ENCODE measurements around the gene SPG7.
A peak's percentile ranks its signal among the peaks of the same experiment; 100 is the strongest.
"Not testable (repeated sequence)": the region's sequence is repeated elsewhere in the genome, so short reads cannot be mapped to it uniquely, and the experiment has no call there.

The SPG7 gene

GRCh38 chr16:89565506-89566372, 57.5 kb downstream of the SPG7 start:
- DNase-seq = peak; percentile 67

GRCh38 chr16:89567656-89568594, 59.7 kb downstream of the SPG7 start:
- DNase-seq = no peak

DNA sequence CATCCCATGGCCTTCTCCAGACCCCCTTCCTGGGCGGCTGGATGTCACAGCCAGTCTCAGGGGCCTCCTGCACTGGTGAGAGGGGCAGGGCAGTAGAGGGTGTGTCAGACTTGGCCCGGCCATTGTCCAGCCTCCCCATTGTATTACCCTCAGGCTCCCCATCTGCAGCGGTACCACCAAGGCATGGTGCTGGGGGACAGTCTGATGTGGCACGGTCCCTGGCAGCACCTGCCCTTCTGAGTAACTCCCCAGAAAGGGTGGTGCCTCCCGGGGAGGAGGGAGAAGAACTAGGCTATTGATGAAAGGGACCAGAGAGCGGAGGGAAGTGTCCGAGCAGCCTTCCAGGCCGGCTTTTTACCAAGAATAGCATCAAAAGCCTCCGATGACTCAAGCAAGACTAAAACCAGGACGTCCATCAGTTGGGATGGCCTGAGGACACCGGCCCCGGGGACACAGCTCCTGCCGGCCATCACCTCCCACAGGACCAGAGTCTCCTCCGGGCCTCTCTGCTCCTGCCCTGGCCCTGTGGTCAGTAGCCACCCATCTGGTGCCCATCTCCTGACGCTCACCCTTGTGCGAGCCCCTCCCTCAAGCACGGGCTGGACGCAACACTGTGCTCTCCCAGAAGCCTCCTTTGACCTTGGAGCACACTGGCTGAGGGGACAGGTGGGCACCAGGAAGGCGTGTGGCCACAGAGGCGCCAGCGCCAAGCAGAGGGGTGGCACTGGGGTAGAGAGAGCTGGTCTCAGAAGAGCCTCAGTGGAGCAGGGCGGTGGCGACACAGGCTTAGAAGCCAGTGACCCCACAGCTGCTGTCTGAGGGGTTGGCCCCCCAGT, 61.5 kb downstream of the SPG7 start:
- DNase-seq = no peak

GRCh38 chr16:89570342-89570923, 62.2 kb downstream of the SPG7 start:
- DNase-seq = no peak

- DNase-seq = not testable (repeated sequence)
Observed at GRCh38 chr16:89570983-89571598, 62.9 kb downstream of the SPG7 start.

DNA sequence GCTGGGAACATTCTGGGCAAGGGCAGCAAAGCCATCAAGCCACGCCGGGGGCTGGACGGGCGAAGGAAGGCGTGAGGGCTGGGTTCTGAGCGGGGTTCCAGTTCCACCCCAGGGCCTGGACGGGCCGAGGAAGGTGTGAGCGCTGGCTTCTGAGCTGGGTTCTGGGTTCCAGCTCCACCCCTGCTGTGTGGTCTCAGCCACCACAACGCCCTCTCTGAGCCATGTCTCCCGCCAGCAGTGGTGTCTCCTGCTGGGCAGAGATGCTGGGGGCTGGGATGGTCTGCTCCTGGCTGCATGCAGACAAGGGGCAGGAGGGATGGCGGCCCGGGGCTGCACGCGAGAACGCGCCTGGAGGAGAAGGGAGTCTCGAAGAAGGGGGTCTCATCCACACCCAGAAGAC, 63.4 kb downstream of the SPG7 start:
- no peak for DNase-seq

GRCh38 chr16:89572073-89572484, 63.9 kb downstream of the SPG7 start:
- DNase-seq = no peak

DNA sequence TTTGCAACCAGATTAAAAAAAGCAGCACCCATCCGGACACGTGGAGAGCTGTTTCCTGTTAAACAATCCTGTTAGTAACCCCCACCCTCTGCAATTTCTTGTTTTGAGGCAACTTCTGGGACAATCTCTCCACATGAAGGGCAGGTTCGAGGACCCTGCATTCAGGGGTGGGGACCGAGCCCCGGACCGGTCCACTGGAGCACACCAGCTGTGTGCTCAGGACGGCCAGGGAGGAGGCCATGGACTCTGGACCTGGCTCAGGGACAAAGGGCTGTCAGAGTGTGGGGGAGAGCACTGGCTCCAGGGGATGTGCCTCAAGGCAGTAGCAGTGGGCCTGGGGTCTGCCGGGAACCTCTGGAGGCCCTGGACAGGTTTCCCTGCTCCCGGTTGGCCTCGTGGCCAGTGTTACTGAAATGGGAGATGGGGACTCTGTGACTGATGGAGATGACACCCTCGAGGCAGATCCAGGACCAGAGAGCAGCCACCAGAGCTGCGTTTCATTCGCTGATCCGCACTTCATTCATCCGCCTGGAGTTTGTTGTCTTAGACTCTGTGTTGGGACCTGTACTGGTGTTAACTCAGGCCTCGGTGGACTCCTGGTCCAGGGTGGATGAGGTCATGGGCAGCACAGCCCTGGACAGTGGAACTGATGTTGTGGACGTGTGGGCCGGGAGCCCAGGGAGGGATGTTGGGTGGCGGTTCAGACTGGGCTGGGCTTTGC, 64.4 kb downstream of the SPG7 start:
- DNase-seq = no peak

DNA sequence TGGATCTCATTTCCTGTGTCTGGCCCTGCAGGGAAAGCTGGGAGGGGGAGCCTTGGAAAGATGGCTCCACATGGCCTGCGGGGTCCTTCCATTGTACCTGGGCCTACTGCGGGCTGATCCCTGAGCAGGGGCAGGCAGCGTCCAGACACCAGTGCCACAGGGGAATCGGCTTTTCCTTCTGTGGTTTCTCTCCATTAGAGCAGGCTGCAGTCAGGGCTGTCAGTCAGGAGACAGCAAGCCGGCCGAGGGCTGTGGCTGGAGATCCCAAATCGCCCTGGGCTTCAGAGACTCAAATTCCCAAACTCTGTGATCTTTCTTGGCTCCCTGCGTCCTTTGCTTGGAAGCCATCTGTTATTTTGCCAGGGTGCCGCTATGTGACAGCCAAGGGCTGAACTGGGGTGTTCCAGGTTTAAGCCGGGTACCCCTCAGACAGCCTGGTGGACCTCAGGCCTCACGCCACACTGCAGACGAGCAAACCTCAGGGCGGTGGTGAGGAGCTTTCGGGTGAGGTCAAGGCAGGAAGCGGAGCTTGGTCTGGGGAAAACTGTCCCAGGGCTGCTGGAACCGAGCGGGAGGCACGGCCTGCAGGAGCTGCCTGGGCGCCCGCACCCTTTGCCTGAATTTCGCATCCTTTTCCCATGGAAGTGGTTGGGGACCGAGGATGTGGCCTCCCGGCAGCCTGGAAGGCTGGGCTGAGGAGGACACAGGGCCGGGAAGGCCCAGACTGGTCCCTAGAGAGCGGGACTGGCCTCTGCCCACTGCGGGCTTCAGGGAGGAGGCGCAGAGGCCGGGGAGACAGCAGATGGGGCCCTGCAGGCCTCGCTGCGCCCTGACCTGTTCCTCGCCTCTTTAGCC, 65.8 kb downstream of the SPG7 start:
- DNase-seq = no peak

DNA sequence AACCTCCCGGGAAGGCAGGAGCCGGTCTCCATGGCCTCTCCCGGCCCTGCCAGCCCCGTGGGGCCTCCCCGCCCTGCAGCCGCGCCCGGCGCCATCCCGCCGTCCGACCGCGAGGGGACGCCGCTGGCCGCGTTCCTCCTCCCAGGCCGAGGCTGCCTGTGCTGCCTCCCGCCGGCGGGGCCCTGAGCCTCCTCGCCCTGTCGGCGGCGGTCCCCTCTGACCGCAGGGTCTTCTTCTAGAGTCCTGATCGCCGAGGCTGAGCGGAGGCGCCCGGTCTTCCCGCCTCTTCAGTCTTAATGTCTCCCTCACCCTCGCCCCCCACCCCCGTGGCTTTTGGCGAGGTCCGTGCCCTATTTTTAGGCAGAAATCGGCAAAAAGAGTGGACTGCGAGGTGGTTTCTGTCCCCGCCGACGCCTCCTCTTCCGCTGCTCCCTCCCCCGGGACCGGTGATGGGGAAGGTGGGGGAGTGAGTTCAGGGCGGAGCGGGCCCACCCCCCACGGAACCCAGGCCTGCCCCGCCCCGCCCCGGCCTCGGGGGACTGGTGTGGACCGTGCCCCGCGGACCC, 66.6 kb downstream of the SPG7 start:
- peak; percentile 59 for DNase-seq

GRCh38 chr16:89575247-89576152, 67.3 kb downstream of the SPG7 start, which contains the start of gene CPNE7:
Gene CPNE7 (plus strand): TSS chr16:89575758. CDS start chr16:89575898, 140 bp downstream.
- no peak for DNase-seq

- DNase-seq = no peak
Observed at GRCh38 chr16:89576153-89577054, 68.2 kb downstream of the SPG7 start.

DNA sequence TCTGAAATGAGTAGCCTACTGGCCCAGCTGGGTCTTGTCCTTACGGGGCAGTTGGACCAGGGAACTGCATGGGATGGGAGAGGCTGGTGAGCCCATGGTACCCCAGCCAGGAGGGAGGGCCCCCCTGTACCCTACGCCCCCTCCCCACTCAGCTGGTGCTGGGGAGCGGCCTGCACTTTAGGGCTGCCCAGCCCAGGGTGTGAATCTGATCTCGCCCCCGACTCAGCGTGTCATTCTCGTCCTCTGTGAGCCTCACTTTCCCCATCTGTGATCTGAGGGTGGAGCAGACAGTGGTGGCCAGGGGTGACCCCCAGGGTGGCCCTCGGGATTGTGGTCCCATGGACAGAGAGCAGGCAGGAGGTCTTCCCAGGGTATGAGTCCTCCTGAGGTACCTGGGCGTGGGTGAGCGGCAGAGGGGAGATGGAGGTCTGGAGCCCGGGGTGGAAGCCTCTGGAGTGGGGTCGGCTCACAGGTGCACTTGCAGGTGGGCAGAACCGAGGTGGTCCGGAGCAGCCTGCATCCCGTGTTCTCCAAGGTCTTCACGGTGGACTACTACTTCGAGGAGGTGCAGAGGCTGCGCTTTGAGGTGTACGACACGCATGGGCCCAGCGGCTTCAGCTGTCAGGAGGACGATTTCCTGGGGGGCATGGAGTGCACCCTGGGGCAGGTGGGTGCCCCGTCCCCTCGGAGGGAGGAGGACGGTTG, 69.0 kb downstream of the SPG7 start:
- no peak for DNase-seq

DNA sequence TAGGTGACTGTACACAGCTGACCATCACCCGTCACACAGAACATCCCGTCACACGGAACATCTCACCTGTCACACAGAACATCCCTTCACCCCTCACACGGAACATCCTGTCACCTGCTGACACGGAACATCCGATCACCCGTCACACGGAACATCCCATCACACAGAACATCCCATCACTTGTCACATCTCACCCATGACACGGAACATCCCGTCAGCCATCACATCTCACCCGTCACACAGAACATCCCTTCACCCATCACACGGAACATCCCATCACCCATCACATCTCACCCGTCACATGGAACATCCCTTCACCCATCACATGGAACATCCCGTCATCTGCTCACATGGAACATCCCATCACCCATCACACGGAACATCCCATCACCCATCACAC, 71.1 kb downstream of the SPG7 start:
- no peak for DNase-seq

DNA sequence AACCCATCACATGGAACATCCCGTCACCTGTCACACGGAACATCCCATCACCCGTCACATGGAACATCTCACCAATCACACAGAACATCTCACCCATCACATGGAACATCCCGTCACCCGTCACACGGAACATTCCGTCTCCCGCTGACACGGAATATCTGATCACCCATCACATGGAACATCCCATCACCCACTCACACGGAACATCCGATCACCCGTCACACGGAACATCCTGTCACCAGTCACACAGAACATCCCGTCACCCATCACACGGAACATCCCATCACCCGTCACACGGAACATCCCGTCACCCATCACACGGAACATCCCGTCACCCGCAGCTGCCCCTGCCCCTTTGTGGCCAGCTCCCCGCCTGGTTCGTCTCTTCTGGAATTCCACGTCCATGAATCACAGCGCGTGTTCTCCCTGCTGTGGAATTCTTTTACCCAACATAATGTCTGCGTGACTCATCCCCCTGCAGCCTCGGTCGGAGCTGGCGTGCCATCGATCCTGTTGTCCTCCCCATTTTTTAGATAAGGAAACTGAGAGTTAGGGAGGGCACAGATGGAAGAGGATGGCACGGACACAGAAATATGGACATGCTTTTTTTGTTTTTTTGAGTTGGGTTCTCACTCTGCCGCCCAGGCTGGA, 73.0 kb downstream of the SPG7 start:
- no peak for DNase-seq

DNA sequence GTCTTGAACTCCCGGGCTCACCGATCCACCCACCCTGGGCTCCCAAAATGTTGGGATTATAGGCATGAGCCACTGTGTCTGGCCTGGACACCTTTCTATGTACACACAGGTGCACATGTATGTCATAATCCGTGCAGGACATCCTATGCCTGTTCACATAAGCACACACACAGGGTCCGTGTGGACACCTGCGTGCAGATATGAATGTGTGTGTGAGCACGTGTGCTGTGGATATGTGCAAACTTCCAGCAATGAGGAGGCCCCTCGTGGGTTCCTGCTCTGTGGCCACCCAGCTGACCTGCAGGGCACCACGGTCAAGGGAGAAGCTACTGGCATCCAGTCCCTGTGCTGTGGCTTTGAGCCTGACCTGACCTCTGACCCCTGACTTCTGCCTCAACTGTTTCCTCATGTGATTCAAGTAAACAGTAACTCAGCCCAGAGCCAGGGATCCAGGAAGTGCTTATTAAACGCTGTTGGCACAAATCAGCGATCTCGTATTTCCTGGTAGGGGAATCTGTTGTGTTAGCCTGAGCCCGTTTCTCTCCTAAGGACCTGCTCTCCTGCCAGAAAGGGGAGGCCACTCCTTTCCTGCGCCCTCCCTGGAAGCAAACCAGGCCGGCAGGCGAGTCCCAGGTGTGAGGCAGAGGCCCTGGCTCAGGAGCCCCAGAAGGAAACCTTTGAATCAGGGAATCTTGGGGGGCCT, 73.8 kb downstream of the SPG7 start:
- no peak for DNase-seq
